ENCODE measurements around the gene ERF.
"Not testable (repeated sequence)": the region's sequence is repeated elsewhere in the genome, so short reads cannot be mapped to it uniquely, and the experiment has no call there.

Gene ERF

GRCh38 chr19:42266105-42266504 is 11.2 kb upstream of the ERF start:
- TF ChIP-seq ZNF384 (IDR thresholded peaks at IDR 0.05) = peak; percentile 56; the same call in 1 of the 2 replicates
- DNase-seq (ENCODE audit: extremely low spot score); CTCF ChIA-PET: not testable (repeated sequence)
- POLR2A ChIA-PET = interaction anchor here (1.1 kb wide), 1 partner anchor 10 kb away, joined by 4 read pairs; no protein-coding TSS in a partner anchor

GRCh38 chr19:42261763-42262162 is 6.8 kb upstream of the ERF start:
- POLR2A ChIA-PET = interaction anchor here (2.0 kb wide), 1 partner anchor 18 kb away, joined by 5 read pairs; no protein-coding TSS in a partner anchor
- TF ChIP-seq SP1 (IDR thresholded peaks at IDR 0.05) (no peak), FOXK2 (IDR thresholded peaks at IDR 0.05) (no peak), TARDBP (IDR thresholded peaks at IDR 0.05) (no peak), L3MBTL2 (conservative IDR thresholded peaks at IDR 0.05) (no peak), PKNOX1 (IDR thresholded peaks at IDR 0.05) (no peak), NFRKB (IDR thresholded peaks at IDR 0.05) (no peak), FOXA1 (IDR thresholded peaks at IDR 0.05) (no peak)
- CTCF ChIA-PET = interaction anchor here (0.6 kb wide), 1 partner anchor 153 kb away, joined by 3 read pairs; no protein-coding TSS in a partner anchor
- no peak for DNase-seq (ENCODE audit: extremely low spot score)

- POLR2A ChIA-PET = interaction anchor here (1.3 kb wide), 1 partner anchor 11 kb away, joined by 3 read pairs; no protein-coding TSS in a partner anchor
- not testable (repeated sequence) for DNase-seq (ENCODE audit: extremely low spot score)
Observed at GRCh38 chr19:42257842-42258241, 2.9 kb upstream of the ERF start.

GRCh38 chr19:42255766-42256745 is 1.1 kb upstream of the ERF start:
- TF ChIP-seq HDGF (IDR thresholded peaks at IDR 0.05; ENCODE audit: borderline replicate concordance) (no peak), LEF1 (IDR thresholded peaks at IDR 0.05; ENCODE audit: borderline replicate concordance) (no peak), BHLHE40 (IDR thresholded peaks at IDR 0.05; ENCODE audit: borderline replicate concordance) (no peak), CTBP1 (IDR thresholded peaks at IDR 0.05; ENCODE audit: borderline replicate concordance) (no peak), SP1 (IDR thresholded peaks at IDR 0.05) (no peak), FOXA1 (IDR thresholded peaks at IDR 0.05) (no peak), FOXM1 (IDR thresholded peaks at IDR 0.05; ENCODE audit: borderline replicate concordance) (no peak), L3MBTL2 (conservative IDR thresholded peaks at IDR 0.05) (no peak), PKNOX1 (IDR thresholded peaks at IDR 0.05) (no peak), SUZ12 (IDR thresholded peaks at IDR 0.05) (no peak), ZNF384 (IDR thresholded peaks at IDR 0.05) (no peak), ELF4 (IDR thresholded peaks at IDR 0.05) (no peak), TARDBP (IDR thresholded peaks at IDR 0.05) (no peak), ARNT (IDR thresholded peaks at IDR 0.05) (no peak), FOXK2 (IDR thresholded peaks at IDR 0.05) (no peak)
- ChIA-PET CTCF (interaction anchor here (2.1 kb wide), 1 partner anchor 10 kb away, joined by 6 read pairs; no protein-coding TSS in a partner anchor), POLR2A (interaction anchor here (0.6 to 1.4 kb wide), 8 partner anchors 9 to 23 kb away, joined by 3 to 6 read pairs (median 4); no protein-coding TSS in a partner anchor)
- peak; percentile 44 for DNase-seq (ENCODE audit: extremely low spot score)

More at GRCh38 chr19:42257842-42258241, 2.9 kb upstream of the ERF start:
- CTCF ChIA-PET = not testable (repeated sequence)

GRCh38 chr19:42254089-42254849 is 659 bp downstream of the ERF start:
- CTCF ChIA-PET = no interaction called here

GRCh38 chr19:42253245-42254088 is 1.5 kb downstream of the ERF start:
- TF ChIP-seq CTBP1 (IDR thresholded peaks at IDR 0.05; ENCODE audit: borderline replicate concordance) (no peak), ZNF384 (IDR thresholded peaks at IDR 0.05) (no peak), FOXM1 (IDR thresholded peaks at IDR 0.05; ENCODE audit: borderline replicate concordance) (no peak), PKNOX1 (IDR thresholded peaks at IDR 0.05) (no peak), FOXK2 (IDR thresholded peaks at IDR 0.05) (no peak), LEF1 (IDR thresholded peaks at IDR 0.05; ENCODE audit: borderline replicate concordance) (no peak), HDGF (IDR thresholded peaks at IDR 0.05; ENCODE audit: borderline replicate concordance) (no peak), TARDBP (IDR thresholded peaks at IDR 0.05) (no peak), L3MBTL2 (conservative IDR thresholded peaks at IDR 0.05) (no peak), SP1 (IDR thresholded peaks at IDR 0.05) (no peak), ELF4 (IDR thresholded peaks at IDR 0.05) (no peak), ARNT (IDR thresholded peaks at IDR 0.05) (no peak), FOXA1 (IDR thresholded peaks at IDR 0.05) (no peak), BHLHE40 (IDR thresholded peaks at IDR 0.05; ENCODE audit: borderline replicate concordance) (no peak)
- peak; percentile 51 for DNase-seq (ENCODE audit: extremely low spot score)
- CTCF ChIA-PET = no interaction called here
- POLR2A ChIA-PET = no interaction called here

More at GRCh38 chr19:42254089-42254849, 659 bp downstream of the ERF start:
- POLR2A ChIA-PET = no interaction called here
- peak; percentile 51 for DNase-seq (ENCODE audit: extremely low spot score)
- TF ChIP-seq FOXM1 (IDR thresholded peaks at IDR 0.05; ENCODE audit: borderline replicate concordance) (peak; percentile 84), SP1 (IDR thresholded peaks at IDR 0.05) (no peak), ZNF384 (IDR thresholded peaks at IDR 0.05) (no peak)
